Esophagus squamous epithelium (tissue), 5 donors: ENCODE results near the gene GTPBP2. TPM values are rescaled to one million over a fixed set of nuclear protein-coding genes. Genes with fewer than 3 reads are reported as not detected.

Source experiments
- DNase-seq: peaks from one replicate; lab custom pipeline; 2025; lab: John Stamatoyannopoulos, UW
- H3K27ac ChIP-seq, 4 donors: fragments of 200-600 bp; sonication (generic); one replicate each; pipeline ENCODE4 v1.5.1; 2016 to 2019; ENCODE audit warnings: mild to moderate bottlenecking in 1 of 4
- H3K27me3 ChIP-seq, 4 donors: fragments of 200-600 bp; sonication (generic); 1 replicate in 3 of 4; 2 replicates in 1 of 4; pipeline versions ENCODE4 v1.5.1 to v1.6.0; 2017 to 2021; ENCODE audit warnings: antibody characterized with exemption in 1 of 4
- H3K36me3 ChIP-seq, 3 donors: fragments of 200-600 bp; sonication (generic); one replicate each; pipeline ENCODE4 v1.5.1; 2016 to 2019
- H3K4me1 ChIP-seq, 3 donors: fragments of 200-600 bp; sonication (generic); one replicate each; pipeline ENCODE4 v1.5.1; 2017 to 2019
- H3K4me3 ChIP-seq, 4 donors: fragments of 200-600 bp; sonication (generic); 1 replicate in 3 of 4; 2 replicates in 1 of 4; pipeline ENCODE4 v1.5.1; 2016 to 2019; ENCODE audit warnings: mild to moderate bottlenecking in 2 of 4, moderate library complexity in 1 of 4
- H3K9me3 ChIP-seq, 3 donors: fragments of 200-600 bp; sonication (generic); one replicate each; pipeline ENCODE4 v1.5.1; 2016 to 2019
- POLR2A ChIP-seq, 4 donors: fragments of 450-650 bp; IDR thresholded peaks; one replicate each; pipeline ENCODE4 v1.6.1; 2017; ENCODE audit warnings: antibody characterized with exemption in 4 of 4, mild to moderate bottlenecking in 4 of 4, moderate library complexity in 3 of 4
- WGBS, 2 donors: methylation state at CpG; one replicate each; pipeline ENCODE4 v1.1.5; 2018; 5-methylcytosine and 5-hydroxymethylcytosine counted together
- intact Hi-C: fragments of 100-400 bp; cut with DNase I; formaldehyde crosslinking; loops from one replicate; pipeline ENCODE4 v1.15.0; 2022
- total RNA-seq, 4 donors: library from RNA; depleted of rRNA; stranded (reverse); fragments of >200 nt; gene quantifications; one replicate each; pipeline ENCODE4 v1.1.0, GENCODE V29; 2016
- TF ChIP-seq, protein P1 (sequence below), 6 experiments: fragments of 450-650 bp in 4 of 6; fragments of 200-600 bp in 2 of 6; sonication (generic) in 2 of 6; IDR thresholded peaks; one replicate each; pipeline ENCODE4 v1.5.1; 2016 to 2019; ENCODE audit warnings: antibody characterized with exemption in 6 of 6, mild to moderate bottlenecking in 4 of 6, moderate library complexity in 4 of 6
- donor health status: DM: yes; HTN: yes; CAD: no.

The GTPBP2 gene
- total RNA-seq, 4 donors from 2014 or later, result 24.3 to 52.4 (median 48.6) TPM

DNA sequence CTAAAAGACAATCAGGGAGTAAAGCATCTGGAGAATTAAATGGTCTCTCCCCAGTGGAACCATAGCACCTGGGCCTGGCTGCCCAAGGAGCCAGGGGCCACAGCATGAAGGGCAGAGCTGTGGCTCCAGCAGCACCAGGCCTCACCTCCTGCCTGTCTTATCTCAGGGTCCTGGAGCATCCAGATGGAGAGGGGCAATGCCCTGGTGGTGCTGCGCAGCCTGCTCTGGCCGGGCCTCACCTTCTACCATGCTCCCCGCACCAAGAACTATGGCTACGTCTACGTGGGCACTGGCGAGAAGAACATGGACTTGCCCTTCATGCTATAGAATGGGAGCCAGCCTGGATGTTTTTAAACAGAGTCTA is 41.5 kb upstream of the GTPBP2 start:
- TF ChIP-seq, protein P1, sequence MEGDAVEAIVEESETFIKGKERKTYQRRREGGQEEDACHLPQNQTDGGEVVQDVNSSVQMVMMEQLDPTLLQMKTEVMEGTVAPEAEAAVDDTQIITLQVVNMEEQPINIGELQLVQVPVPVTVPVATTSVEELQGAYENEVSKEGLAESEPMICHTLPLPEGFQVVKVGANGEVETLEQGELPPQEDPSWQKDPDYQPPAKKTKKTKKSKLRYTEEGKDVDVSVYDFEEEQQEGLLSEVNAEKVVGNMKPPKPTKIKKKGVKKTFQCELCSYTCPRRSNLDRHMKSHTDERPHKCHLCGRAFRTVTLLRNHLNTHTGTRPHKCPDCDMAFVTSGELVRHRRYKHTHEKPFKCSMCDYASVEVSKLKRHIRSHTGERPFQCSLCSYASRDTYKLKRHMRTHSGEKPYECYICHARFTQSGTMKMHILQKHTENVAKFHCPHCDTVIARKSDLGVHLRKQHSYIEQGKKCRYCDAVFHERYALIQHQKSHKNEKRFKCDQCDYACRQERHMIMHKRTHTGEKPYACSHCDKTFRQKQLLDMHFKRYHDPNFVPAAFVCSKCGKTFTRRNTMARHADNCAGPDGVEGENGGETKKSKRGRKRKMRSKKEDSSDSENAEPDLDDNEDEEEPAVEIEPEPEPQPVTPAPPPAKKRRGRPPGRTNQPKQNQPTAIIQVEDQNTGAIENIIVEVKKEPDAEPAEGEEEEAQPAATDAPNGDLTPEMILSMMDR (IDR thresholded peaks at IDR 0.05), result no peak
- TF ChIP-seq POLR2A (IDR thresholded peaks at IDR 0.05), result no peak
- no peak for DNase-seq
- Histone ChIP-seq H3K36me3 (peaks cover 14 to 58% (median 22%) of the 10 kb centered on the region in 3 donors), H3K4me3 (no peak overlapping the region), H3K4me1 (peaks cover 29 to 71% (median 39%) of the 10 kb centered on the region in 3 donors), H3K9me3 (no peaks in the 10 kb centered on the region), H3K27ac (peak overlapping the region; percentile 40 to 84 (median 73)), H3K27me3 (no peaks in the 10 kb centered on the region)
- intact Hi-C loops, result no loop called here
- 94 to 97% methylated on average over 5 to 6 of the region's 6 CpGs for WGBS, 2 donors

DNA sequence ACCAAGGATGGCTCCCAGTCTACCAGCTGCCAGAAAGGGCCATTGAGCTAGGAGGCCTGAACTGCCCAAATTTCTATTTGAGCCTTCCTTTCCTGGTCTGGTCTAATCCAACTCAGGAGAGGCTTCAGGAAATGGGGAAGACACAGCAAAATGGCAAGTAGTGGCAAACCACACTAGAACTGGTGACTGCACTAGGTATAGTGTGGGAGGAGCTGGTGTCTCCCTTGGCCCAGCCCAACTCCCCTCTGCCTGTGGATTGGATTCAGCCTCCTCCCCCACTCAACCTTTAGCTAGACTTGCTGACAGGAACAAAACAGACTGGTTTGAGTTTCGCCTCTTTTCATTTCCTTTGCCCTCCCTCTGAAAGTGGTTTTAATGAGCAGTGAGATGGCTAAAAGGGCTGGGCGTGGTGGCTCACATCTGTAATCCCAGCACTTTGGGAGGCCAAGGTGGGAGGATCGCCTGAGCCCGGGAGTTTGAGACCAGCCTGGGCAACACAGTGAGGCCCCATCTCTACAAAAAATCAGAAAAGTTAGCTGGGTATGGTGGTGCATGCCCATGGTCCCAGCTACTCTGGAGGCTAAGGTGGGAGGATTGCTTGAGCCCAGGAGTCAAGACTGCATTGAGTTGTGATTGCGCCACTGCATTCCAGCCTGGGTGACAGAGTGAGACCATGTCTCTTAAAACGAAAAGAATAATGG is 41.0 kb upstream of the GTPBP2 start:
- DNase-seq, result no peak
- H3K36me3 ChIP-seq, result peaks cover 14 to 53% (median 18%) of the 10 kb centered on the region in 3 donors

DNA sequence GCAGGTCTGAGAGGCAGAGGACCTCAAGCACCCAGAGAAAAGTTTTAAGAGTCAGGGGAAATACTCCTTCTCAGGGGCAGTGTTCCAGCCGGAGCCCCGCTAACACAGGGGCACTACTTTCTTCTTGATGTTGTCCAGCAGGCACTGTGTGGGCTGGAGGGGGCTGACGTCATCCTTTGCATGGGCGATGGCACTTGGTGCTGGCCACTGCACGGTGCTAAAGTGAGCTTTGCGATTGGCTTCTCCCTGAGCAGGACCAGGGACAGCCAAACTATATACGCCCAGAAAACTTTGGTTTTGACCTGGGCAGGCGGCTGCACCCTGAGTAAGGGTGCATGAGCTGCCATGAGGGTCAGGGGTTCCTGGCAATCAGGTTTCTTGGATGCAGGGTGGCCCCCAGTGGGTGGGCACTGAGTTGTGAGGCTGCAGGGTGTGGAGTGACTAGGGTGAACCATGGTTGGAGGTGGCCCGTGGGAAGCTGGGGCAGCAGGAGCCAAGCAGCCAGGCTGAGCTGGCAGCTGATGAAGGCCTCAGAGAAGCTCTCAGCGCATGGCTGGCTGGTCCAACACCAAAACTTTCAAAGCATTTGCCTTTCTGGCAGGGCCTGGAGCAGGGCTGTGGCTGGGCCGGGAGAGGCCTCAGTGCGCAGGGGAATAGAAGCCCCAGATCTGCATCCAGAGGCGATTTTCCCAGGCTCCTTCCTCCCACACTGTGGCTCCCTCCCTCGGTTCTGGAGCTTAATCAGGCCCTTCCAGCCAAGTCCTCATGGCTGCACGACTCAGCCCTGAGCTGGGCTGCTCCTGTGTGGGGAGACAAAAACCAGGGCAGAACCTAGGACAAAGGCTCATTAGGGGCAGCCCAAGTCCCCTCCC is 40.2 kb upstream of the GTPBP2 start:
- peaks cover 29 to 71% (median 39%) of the 10 kb centered on the region in 3 donors for H3K4me1 ChIP-seq
- H3K27ac ChIP-seq, result peak overlapping the region; percentile 67 to 84 (median 73)
- intact Hi-C loops, result loop anchor here (5.0 kb wide), 2 partner anchors 98 to 408 kb away; no protein-coding TSS in a partner anchor
- no peaks in the 10 kb centered on the region for H3K27me3 ChIP-seq
- H3K36me3 ChIP-seq, result peaks cover 10 to 45% (median 11%) of the 10 kb centered on the region in 3 donors
- TF ChIP-seq POLR2A (IDR thresholded peaks at IDR 0.05), result no peak
- TF ChIP-seq, protein P1 (IDR thresholded peaks at IDR 0.05), result no peak
- DNase-seq, result no peak
- 48 to 49% methylated on average over 5 to 6 of the region's 15 CpGs for WGBS, 2 donors
- H3K4me3 ChIP-seq, result no peak overlapping the region
- H3K9me3 ChIP-seq, result no peaks in the 10 kb centered on the region

More for the DNA sequence above, 41.0 kb upstream of the GTPBP2 start:
- TF ChIP-seq, protein P1 (IDR thresholded peaks at IDR 0.05), result no peak
- no peak for TF ChIP-seq POLR2A (IDR thresholded peaks at IDR 0.05)
- Histone ChIP-seq H3K27me3 (no peaks in the 10 kb centered on the region), H3K4me1 (peaks cover 29 to 71% (median 39%) of the 10 kb centered on the region in 3 donors), H3K9me3 (no peaks in the 10 kb centered on the region), H3K4me3 (no peak overlapping the region), H3K27ac (peak overlapping the region; percentile 67 to 84 (median 73))
- intact Hi-C loops, result loop anchor here (5.0 kb wide), 2 partner anchors 97 to 407 kb away; no protein-coding TSS in a partner anchor
- WGBS, 2 donors, result 50 to 63% methylated on average over 2 to 4 of the region's 6 CpGs

DNA sequence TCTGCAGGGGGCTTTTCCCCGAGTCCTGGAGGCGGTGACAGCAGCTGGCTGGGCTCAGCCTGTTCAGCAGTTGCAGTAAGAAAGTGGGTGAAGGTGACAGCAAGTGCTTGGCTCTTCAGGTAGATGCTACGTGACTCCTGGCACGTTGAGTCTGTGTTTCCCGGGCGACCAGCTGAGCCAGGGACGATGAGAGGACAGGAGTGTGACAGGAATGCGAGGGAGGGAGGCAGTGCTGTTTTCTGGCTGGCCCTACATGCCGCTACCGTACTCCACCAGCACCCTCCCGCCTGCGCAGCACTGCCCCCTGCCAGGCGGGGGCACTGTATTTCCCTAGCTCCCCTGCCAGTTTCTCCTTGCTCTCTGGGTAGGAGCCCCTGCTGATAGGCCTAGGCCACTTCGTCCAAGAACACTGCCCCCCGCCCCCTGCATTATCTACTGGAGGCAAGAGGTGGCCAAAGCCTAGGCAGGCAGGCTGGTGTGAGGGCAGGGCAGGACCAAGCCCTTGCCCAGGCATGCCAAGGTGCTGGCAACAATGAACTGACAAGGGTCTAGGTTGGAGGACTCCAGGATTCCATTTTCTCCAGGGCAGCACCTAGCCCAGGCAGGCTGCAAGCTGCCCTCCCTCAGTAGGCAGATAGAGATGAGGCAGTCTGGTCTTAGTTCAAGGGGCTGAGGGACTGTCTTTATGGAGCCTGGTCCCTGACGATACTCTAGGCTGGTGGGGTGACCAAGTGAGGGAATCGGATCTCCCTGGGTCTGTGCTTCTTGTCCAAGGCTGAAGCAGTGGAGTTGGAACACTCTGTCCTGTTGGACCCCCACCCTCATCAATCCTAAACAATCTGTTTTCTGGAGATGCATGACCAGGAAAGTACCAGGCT is 39.3 kb upstream of the GTPBP2 start:
- intact Hi-C loops, result loop anchor here (5.0 kb wide), 2 partner anchors 99 to 409 kb away; no protein-coding TSS in a partner anchor

More for the DNA sequence above, 39.3 kb upstream of the GTPBP2 start:
- DNase-seq, result no peak
- Histone ChIP-seq H3K9me3 (no peaks in the 10 kb centered on the region), H3K4me1 (peaks cover 29 to 64% (median 39%) of the 10 kb centered on the region in 3 donors), H3K27ac (peak overlapping the region; percentile 67 to 84 (median 73)), H3K4me3 (no peak overlapping the region), H3K36me3 (peaks cover 2 to 36% (median 7%) of the 10 kb centered on the region in 3 donors), H3K27me3 (no peaks in the 10 kb centered on the region)
- 14 to 36% methylated on average over 6 to 15 of the region's 17 CpGs for WGBS, 2 donors
- no peak for TF ChIP-seq POLR2A (IDR thresholded peaks at IDR 0.05)
- TF ChIP-seq, protein P1 (IDR thresholded peaks at IDR 0.05), result peak; percentile 32 to 67 (median 44)
